ENCODE data around the gene CMTM8. TPM values are rescaled to one million over a fixed set of nuclear protein-coding genes. Genes with fewer than 3 reads are reported as not detected.

CMTM8 gene
- total and polyA plus RNA-seq, 7 donors, result 0.49 to 7.9 (median 4.3) TPM; not detected in 1

DNA sequence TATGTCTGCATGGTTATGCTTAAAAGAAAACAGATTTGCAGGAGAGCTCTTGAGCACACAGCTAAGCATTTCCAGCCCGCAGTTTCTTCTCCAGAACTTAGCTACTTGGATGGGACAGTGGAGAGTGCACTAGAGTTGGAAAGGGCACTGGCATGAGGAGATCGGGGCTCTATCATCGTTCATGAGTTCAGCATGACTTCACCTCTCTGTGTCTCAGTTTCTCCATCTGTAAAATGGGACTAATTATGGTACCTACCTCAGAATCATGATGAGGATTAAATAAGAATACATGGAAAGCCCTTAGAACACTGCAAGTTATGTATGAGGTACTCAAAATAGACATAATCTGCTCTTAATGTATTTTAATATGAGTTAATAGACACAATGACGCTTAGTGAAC, 69.9 kb downstream of the CMTM8 start:
- Histone ChIP-seq H3K4me3 (no peak overlapping the region), H3K9me3 (no peaks in the 10 kb centered on the region), H3K36me3 (no peaks in the 10 kb centered on the region), H3K27me3 (no peaks in the 10 kb centered on the region), H3K27ac (no peak overlapping the region), H3K4me1 (peaks cover 0 to 6% (median 0%) of the 10 kb centered on the region in 4 donors)
- 96 to 97% methylated on average over 4 of the region's 4 CpGs for WGBS, 2 donors
- intact Hi-C loops (cut with DNase I), result loop anchor here (5.0 kb wide), 1 partner anchor 44 kb away; no protein-coding TSS in a partner anchor
- TF ChIP-seq, protein P1, sequence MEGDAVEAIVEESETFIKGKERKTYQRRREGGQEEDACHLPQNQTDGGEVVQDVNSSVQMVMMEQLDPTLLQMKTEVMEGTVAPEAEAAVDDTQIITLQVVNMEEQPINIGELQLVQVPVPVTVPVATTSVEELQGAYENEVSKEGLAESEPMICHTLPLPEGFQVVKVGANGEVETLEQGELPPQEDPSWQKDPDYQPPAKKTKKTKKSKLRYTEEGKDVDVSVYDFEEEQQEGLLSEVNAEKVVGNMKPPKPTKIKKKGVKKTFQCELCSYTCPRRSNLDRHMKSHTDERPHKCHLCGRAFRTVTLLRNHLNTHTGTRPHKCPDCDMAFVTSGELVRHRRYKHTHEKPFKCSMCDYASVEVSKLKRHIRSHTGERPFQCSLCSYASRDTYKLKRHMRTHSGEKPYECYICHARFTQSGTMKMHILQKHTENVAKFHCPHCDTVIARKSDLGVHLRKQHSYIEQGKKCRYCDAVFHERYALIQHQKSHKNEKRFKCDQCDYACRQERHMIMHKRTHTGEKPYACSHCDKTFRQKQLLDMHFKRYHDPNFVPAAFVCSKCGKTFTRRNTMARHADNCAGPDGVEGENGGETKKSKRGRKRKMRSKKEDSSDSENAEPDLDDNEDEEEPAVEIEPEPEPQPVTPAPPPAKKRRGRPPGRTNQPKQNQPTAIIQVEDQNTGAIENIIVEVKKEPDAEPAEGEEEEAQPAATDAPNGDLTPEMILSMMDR (IDR thresholded peaks at IDR 0.05), result no peak
- TF ChIP-seq POLR2AphosphoS5 (IDR thresholded peaks at IDR 0.05) (no peak), POLR2A (IDR thresholded peaks at IDR 0.05) (no peak)
- DNase-seq, result no peak

DNA sequence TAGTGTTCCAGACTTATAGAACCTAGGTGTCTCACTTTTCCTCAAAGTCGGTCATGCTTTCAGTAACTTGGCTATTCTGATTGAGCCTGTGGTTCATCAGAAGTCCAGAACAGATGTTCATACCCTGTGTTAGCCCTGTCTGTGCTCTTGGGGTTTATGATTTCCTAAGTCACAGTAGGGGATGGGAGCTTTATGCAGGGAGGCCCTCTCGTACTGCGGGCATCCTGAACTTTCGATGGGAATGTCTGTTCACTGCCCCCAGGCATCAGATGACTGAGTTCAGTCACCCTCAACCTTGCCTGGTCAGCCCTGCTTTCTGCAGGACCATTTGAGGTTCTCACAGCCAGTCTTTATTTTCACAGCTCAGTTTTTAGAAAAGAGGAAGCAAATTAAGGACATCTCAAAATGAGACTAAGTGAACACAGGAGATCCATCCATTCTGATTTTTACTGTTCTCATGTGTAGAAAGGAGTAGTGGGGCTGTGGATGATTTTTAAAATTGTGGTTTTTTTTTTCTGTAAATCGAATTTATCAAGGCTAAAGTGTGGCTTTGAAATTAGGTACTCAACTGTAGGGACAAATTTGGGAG, 71.3 kb downstream of the CMTM8 start:
- Histone ChIP-seq H3K27me3 (no peaks in the 10 kb centered on the region), H3K9me3 (no peaks in the 10 kb centered on the region), H3K36me3 (no peaks in the 10 kb centered on the region), H3K27ac (no peak overlapping the region), H3K4me1 (peaks cover 0 to 6% (median 0%) of the 10 kb centered on the region in 4 donors), H3K4me3 (no peak overlapping the region)
- intact Hi-C loops (cut with DNase I), result loop anchor here (5.0 kb wide), 1 partner anchor 43 kb away; no protein-coding TSS in a partner anchor
- no peak for DNase-seq
- WGBS, 2 donors, result 76 to 93% methylated on average over 5 of the region's 5 CpGs
- TF ChIP-seq, protein P1 (IDR thresholded peaks at IDR 0.05), result no peak
- TF ChIP-seq POLR2AphosphoS5 (IDR thresholded peaks at IDR 0.05) (no peak), POLR2A (IDR thresholded peaks at IDR 0.05) (no peak), EP300 (IDR thresholded peaks at IDR 0.05) (no peak)

DNA sequence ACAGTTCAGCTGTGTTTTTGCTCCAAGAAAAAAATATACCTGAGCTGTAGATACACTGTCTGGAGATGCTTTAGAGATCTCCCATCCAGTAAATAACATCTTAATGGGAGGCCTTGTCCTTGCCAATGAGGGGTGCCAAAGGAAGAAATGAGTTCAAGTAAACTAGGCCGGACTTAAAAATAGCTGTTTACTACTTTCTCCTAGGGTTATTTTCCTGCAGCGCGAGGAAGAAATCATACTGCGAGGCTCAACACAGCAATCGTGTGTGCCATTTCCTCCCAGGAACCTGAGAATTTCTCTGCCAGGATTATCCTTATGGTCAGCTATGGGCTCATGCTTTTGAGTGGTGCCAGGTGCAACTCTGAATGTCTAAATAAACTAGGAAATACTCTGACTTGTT, 71.9 kb downstream of the CMTM8 start:
- Histone ChIP-seq H3K4me3 (no peak overlapping the region), H3K9me3 (no peaks in the 10 kb centered on the region), H3K27me3 (no peaks in the 10 kb centered on the region), H3K36me3 (no peaks in the 10 kb centered on the region), H3K4me1 (peaks cover 0 to 6% (median 0%) of the 10 kb centered on the region in 4 donors), H3K27ac (no peak overlapping the region)
- 89 to 93% methylated on average over 5 of the region's 5 CpGs for WGBS, 2 donors
- no peak for DNase-seq
- intact Hi-C loops (cut with DNase I), result no loop called here
- TF ChIP-seq POLR2A (IDR thresholded peaks at IDR 0.05) (no peak), POLR2AphosphoS5 (IDR thresholded peaks at IDR 0.05) (no peak), EP300 (IDR thresholded peaks at IDR 0.05) (no peak)
- TF ChIP-seq, protein P1 (IDR thresholded peaks at IDR 0.05), result no peak

DNA sequence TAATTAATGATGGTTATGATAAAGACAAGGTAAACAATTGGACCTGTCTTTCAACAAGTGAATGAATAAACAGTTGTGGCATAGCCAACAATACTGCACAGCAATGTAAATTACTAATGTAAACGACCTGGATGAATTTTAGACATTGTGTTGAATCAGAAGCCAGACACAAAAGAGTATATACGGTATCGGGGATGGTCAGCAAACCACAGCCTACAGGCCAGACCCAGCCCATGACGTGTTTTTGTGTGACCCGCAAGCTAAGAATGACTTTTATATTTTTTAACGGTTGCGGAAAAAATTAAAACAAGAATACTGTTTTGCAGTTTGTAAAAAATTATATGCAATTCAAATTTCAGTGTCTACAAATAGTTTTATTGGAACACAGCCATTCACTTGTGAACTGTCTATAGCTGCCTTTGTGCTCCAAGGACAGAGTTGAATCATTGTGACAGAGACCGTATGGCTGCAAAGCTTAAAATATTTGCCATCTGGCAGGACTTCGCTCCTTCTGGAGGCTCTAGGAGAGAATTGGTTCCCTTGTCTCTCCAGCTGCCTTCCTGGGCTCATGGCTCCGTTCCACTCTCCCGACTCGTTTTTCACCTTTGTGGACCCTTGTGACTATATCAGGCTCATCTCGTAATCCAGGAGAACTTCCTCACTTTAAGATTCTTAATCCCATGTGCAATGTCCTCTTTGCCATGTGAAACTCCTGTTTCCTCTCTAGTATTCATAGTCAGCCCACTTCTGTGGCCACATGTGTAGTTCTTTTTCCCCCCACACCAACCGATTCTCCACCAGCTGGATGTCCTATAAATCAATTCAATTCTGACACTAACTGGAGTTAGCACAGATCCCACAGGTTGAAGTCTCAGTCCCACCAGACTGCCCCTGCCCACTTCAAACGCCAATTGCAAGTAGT, 72.7 kb downstream of the CMTM8 start:
- 77 to 84% methylated on average over 15 of the region's 15 CpGs for WGBS, 2 donors
- TF ChIP-seq, protein P1 (IDR thresholded peaks at IDR 0.05), result no peak
- TF ChIP-seq POLR2A (IDR thresholded peaks at IDR 0.05) (no peak), EP300 (IDR thresholded peaks at IDR 0.05) (no peak), POLR2AphosphoS5 (IDR thresholded peaks at IDR 0.05) (no peak)
- no peaks in the 10 kb centered on the region for H3K36me3 ChIP-seq
- no peak overlapping the region for H3K4me3 ChIP-seq
- H3K27ac ChIP-seq, result no peak overlapping the region
- H3K4me1 ChIP-seq, result peaks cover 0 to 6% (median 0%) of the 10 kb centered on the region in 4 donors
- no peaks in the 10 kb centered on the region for H3K27me3 ChIP-seq
- H3K9me3 ChIP-seq, result no peaks in the 10 kb centered on the region
- DNase-seq, result no peak
- intact Hi-C loops (cut with DNase I), result no loop called here

All from sigmoid colon (tissue), 7 donors.